ENCODE measurements around the gene INMT. TPM values are rescaled to one million over a fixed set of nuclear protein-coding genes. Genes with fewer than 3 reads are reported as not detected.

INMT gene
- polyA plus RNA-seq, 1 experiment = 6.6 TPM

GRCh38 chr7:30733216-30733615 is 18.7 kb upstream of the INMT start:
- peaks cover 56% of the 10 kb centered on the region for H3K27me3 ChIP-seq (ENCODE audit: control insufficient read depth, insufficient read depth, low read length)
- no peak overlapping the region for H3K27ac ChIP-seq (ENCODE audit: low read depth, low read length)
- DNase-seq (ENCODE audit: low read depth, low spot score) = no peak
- POLR2A ChIA-PET = interaction anchor here (0.6 kb wide), 1 partner anchor 1809 kb away, joined by 6 read pairs; no protein-coding TSS in a partner anchor
- no peak for TF ChIP-seq CTCF (IDR thresholded peaks at IDR 0.05; ENCODE audit: low read depth, low read length)
- CTCF ChIA-PET = no interaction called here
- no peaks in the 10 kb centered on the region; the same call in 1 of the 2 replicates for H3K9me3 ChIP-seq (ENCODE audit: control insufficient read depth, insufficient read depth, low read length)
- no peak overlapping the region for H3K4me3 ChIP-seq (ENCODE audit: low read depth, low read length)

GRCh38 chr7:30733691-30734090 is 18.2 kb upstream of the INMT start:
- Histone ChIP-seq H3K9me3 (ENCODE audit: control insufficient read depth, insufficient read depth, low read length) (no peaks in the 10 kb centered on the region; the same call in 1 of the 2 replicates), H3K27me3 (ENCODE audit: control insufficient read depth, insufficient read depth, low read length) (peaks cover 56% of the 10 kb centered on the region), H3K4me3 (ENCODE audit: low read depth, low read length) (no peak overlapping the region), H3K27ac (ENCODE audit: low read depth, low read length) (no peak overlapping the region)
- no peak for TF ChIP-seq CTCF (IDR thresholded peaks at IDR 0.05; ENCODE audit: low read depth, low read length)
- POLR2A ChIA-PET = no interaction called here
- DNase-seq (ENCODE audit: low read depth, low spot score) = no peak
- CTCF ChIA-PET = no interaction called here

- Histone ChIP-seq H3K27ac (ENCODE audit: low read depth, low read length) (no peak overlapping the region), H3K4me3 (ENCODE audit: low read depth, low read length) (no peak overlapping the region), H3K27me3 (ENCODE audit: control insufficient read depth, insufficient read depth, low read length) (peaks cover 49% of the 10 kb centered on the region), H3K9me3 (ENCODE audit: control insufficient read depth, insufficient read depth, low read length) (no peaks in the 10 kb centered on the region; the same call in 1 of the 2 replicates)
- TF ChIP-seq CTCF (IDR thresholded peaks at IDR 0.05; ENCODE audit: low read depth, low read length) = no peak
- POLR2A ChIA-PET = no interaction called here
- no peak for DNase-seq (ENCODE audit: low read depth, low spot score)
- CTCF ChIA-PET = no interaction called here
These were observed 17.4 kb upstream of the INMT start for GRCh38 chr7:30734497-30734896.

- ChIA-PET POLR2A (no interaction called here), CTCF (no interaction called here)
- Histone ChIP-seq H3K9me3 (ENCODE audit: control insufficient read depth, insufficient read depth, low read length) (no peaks in the 10 kb centered on the region; the same call in 1 of the 2 replicates), H3K4me3 (ENCODE audit: low read depth, low read length) (no peak overlapping the region), H3K27me3 (ENCODE audit: control insufficient read depth, insufficient read depth, low read length) (peaks cover 40% of the 10 kb centered on the region), H3K27ac (ENCODE audit: low read depth, low read length) (no peak overlapping the region)
- DNase-seq (ENCODE audit: low read depth, low spot score) = no peak
- TF ChIP-seq CTCF (IDR thresholded peaks at IDR 0.05; ENCODE audit: low read depth, low read length) = no peak
These were observed 16.3 kb upstream of the INMT start for GRCh38 chr7:30735631-30736030.

GRCh38 chr7:30736291-30736690 is 15.6 kb upstream of the INMT start:
- no peak for TF ChIP-seq CTCF (IDR thresholded peaks at IDR 0.05; ENCODE audit: low read depth, low read length)
- Histone ChIP-seq H3K27ac (ENCODE audit: low read depth, low read length) (no peak overlapping the region), H3K9me3 (ENCODE audit: control insufficient read depth, insufficient read depth, low read length) (no peaks in the 10 kb centered on the region; the same call in 1 of the 2 replicates), H3K4me3 (ENCODE audit: low read depth, low read length) (no peak overlapping the region), H3K27me3 (ENCODE audit: control insufficient read depth, insufficient read depth, low read length) (peaks cover 36% of the 10 kb centered on the region)
- ChIA-PET CTCF (no interaction called here), POLR2A (no interaction called here)
- DNase-seq (ENCODE audit: low read depth, low spot score) = no peak
